Progenitor cell of endocrine pancreas (in vitro differentiated cells): ENCODE results near the gene SMC1A. TPM values are rescaled to one million over a fixed set of nuclear protein-coding genes. Genes with fewer than 3 reads are reported as not detected.
"Not testable (repeated sequence)": the region's sequence is repeated elsewhere in the genome, so short reads cannot be mapped to it uniquely, and the experiment has no call there.

Experiments
- DNase-seq: peaks from one replicate; pipeline ENCODE4 v3.0.0; 2021; ENCODE audit warnings: low spot score; ENCODE audit not compliant: unreplicated experiment
- H3K27ac Mint-ChIP-seq: 2 replicates; pipeline ENCODE4 v1.8.0; 2021; ENCODE audit warnings: mild to moderate bottlenecking, moderate library complexity, mixed read lengths
- H3K27me3 Mint-ChIP-seq: 2 replicates; pipeline ENCODE4 v1.8.0; 2021; ENCODE audit warnings: mixed read lengths
- H3K36me3 Mint-ChIP-seq: 2 replicates; pipeline ENCODE4 v1.8.0; 2022; ENCODE audit warnings: mixed read lengths; ENCODE audit not compliant: insufficient read depth
- H3K4me1 Mint-ChIP-seq: 2 replicates; pipeline ENCODE4 v1.8.0; 2021; ENCODE audit warnings: low read depth, mixed read lengths
- H3K4me3 Mint-ChIP-seq: 2 replicates; pipeline ENCODE4 v1.8.0; 2021; ENCODE audit warnings: low read depth, mild to moderate bottlenecking, moderate library complexity, mixed read lengths
- H3K9me3 Mint-ChIP-seq: 2 replicates; pipeline ENCODE4 v1.8.0; 2021; ENCODE audit warnings: low read depth, mixed read lengths
- long read RNA-seq: library from polyadenylated mRNA; unstranded; transcript quantifications from one replicate; pipeline ENCODE4 v2.0.0, GENCODE V29; 2020
- total RNA-seq: library from RNA; stranded (reverse); gene quantifications from 2 replicates; pipeline ENCODE4 v1.2.1, GENCODE V29; 2021
- TF ChIP-seq, protein P1 (sequence below): fragments of 200-600 bp; sonication (generic); IDR thresholded peaks from one replicate; pipeline ENCODE4 v1.5.0; 2021; ENCODE audit warnings: antibody characterized with exemption, mild to moderate bottlenecking; ENCODE audit not compliant: unreplicated experiment

Gene SMC1A
- total RNA-seq, result 72.5 and 75.5 TPM in 2 replicates
- long read RNA-seq, full-length matches to known transcripts, result 2 of 407 reads
- long read RNA-seq, partial matches to known transcripts, result 370 of 407 reads
- long read RNA-seq, other reads (novel, unspliced or antisense), result 35 of 407 reads

DNA sequence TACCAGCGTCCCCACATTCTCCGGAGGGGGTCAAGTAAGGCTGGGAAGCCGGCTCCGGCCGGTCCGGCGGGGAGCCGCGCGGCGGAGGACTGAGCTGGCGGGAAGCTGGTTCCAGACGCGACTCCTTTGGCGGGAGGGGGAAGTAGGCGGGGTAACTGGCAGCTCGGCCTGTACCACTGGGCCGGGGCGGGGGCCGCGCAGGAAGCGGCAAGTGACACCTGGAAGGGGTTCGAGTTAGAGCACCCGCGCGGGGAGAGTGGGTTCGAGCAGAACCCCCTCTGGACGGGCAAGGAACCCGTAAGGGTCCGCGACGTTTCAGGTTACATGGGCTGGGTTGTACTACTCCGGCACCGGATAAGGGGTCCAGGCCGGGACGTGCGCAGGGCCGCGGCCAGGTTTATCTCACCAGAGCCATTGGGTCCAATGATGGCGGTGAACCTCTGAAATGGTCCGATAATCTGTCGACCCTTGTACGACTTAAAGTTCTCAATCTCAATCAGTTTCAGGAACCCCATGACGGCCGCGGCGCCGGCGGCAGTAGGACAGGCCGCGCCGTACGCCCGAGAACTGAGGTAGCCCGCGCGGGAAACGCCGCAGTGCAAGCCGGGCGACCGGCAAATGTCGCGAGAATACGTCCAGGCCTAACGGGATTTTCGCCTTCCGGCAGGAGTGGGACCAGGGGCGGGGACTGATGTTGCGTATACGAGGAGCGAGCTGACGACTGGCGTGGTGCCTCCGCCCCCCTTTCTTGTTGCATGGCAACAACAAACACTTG is at the start of gene SMC1A:
SMC1A (minus strand) TSS at position 569 of the 775 bp plus-strand sequence; CDS start at position 515, 54 bp downstream.
- Mint-ChIP-seq H3K4me1 (peaks cover 15% of the 10 kb centered on the region), H3K27me3 (no peaks in the 10 kb centered on the region), H3K36me3 (peaks cover 7% of the 10 kb centered on the region), H3K27ac (peak within 1 kb of the TSS; percentile 97), H3K9me3 (peaks cover 15% of the 10 kb centered on the region), H3K4me3 (peak within 1 kb of the TSS; percentile 94)
- DNase-seq, result peak; percentile 89
- TF ChIP-seq, protein P1, sequence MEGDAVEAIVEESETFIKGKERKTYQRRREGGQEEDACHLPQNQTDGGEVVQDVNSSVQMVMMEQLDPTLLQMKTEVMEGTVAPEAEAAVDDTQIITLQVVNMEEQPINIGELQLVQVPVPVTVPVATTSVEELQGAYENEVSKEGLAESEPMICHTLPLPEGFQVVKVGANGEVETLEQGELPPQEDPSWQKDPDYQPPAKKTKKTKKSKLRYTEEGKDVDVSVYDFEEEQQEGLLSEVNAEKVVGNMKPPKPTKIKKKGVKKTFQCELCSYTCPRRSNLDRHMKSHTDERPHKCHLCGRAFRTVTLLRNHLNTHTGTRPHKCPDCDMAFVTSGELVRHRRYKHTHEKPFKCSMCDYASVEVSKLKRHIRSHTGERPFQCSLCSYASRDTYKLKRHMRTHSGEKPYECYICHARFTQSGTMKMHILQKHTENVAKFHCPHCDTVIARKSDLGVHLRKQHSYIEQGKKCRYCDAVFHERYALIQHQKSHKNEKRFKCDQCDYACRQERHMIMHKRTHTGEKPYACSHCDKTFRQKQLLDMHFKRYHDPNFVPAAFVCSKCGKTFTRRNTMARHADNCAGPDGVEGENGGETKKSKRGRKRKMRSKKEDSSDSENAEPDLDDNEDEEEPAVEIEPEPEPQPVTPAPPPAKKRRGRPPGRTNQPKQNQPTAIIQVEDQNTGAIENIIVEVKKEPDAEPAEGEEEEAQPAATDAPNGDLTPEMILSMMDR, result no peak

DNA sequence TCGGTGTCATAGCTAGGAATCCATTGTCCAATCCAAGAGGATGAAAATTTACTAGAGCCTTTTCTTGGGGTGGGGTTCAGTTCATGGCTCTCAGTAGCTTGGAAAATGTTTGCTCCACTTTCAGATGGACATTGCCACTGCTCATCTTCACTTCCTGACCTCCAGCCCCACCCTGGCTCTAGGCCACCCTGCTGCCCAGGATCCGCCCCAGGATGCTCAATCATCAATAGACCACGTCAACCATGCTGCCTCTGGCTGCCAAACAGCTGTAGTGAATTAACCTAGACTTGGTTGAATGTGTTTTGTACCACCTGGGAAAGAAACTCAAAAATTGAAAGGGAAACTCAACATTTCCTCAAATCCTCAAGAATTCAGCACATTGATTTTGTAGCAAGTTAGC is 48.9 kb upstream of the SMC1A start:
- TF ChIP-seq, protein P1, result no peak
- Mint-ChIP-seq H3K4me3 (no peak overlapping the region), H3K27me3 (no peaks in the 10 kb centered on the region), H3K4me1 (no peaks in the 10 kb centered on the region), H3K27ac (no peak overlapping the region), H3K36me3 (no peaks in the 10 kb centered on the region), H3K9me3 (peaks cover 12% of the 10 kb centered on the region)
- DNase-seq, result no peak

DNA sequence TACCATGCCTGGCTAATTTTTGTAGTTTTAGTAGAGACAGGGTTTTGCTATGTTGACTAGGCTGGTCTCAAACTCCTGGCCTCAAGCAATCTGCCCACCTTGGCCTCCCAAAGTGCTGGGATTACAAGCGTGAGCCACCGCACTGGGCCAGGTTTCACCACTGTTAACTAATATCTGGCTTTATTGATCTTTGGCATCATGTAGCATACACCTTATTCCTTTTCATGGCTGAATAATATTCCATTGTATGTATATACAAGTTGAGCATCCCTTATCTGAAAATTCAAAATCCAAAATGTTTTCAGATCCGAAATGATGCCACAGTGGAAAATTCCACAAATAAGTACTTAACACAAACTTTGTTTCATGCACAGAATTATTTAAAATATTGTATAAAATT is 46.2 kb upstream of the SMC1A start:
- not testable (repeated sequence) for DNase-seq, H3K36me3 Mint-ChIP-seq, H3K4me3 Mint-ChIP-seq, H3K27me3 Mint-ChIP-seq, H3K4me1 Mint-ChIP-seq, H3K27ac Mint-ChIP-seq, H3K9me3 Mint-ChIP-seq

DNA sequence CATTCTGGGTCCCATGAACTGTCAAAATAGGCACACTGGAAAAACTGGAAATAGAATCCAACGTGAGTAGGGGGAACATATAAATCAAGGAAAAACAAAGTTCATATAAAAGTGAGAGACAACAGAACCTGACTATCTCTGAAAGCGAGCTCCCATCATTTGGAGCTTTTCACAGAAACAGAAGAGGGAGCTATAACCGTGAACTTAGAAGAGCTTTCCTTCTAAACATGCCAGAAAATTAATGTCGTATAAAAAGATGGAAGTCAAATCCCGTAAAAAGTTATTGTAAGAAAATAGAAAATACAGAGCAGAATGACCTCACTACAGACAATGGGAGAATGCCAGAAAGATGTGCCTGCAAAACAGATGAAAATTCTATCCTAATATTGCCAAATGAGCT is 35.6 kb upstream of the SMC1A start:
- TF ChIP-seq, protein P1, result no peak
- Mint-ChIP-seq H3K9me3 (peaks cover 11% of the 10 kb centered on the region), H3K4me1 (no peaks in the 10 kb centered on the region), H3K4me3 (no peak overlapping the region), H3K27ac (no peak overlapping the region), H3K27me3 (peaks cover under 1% of the 10 kb centered on the region), H3K36me3 (peaks cover under 1% of the 10 kb centered on the region)
- DNase-seq, result no peak

DNA sequence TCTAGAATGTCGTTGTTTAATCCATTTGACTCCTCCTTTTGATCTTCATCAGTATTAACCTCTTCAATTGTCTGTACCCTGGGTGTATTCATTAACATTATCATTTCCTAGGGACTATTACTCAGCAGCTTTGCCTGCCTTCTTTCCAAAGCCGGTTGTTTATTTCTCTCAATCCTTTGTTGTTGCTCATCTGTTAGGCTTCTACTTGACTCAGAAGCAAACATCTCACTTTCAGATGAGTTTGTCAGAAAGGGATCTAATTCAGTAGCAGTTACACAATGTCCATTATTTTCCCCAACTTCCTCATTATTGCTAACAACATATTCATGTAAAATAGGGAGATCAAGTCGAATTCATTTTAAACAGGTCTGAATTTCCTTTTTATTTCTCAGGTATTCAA is 33.8 kb upstream of the SMC1A start:
- no peak overlapping the region for H3K4me3 Mint-ChIP-seq
- H3K4me1 Mint-ChIP-seq, result no peaks in the 10 kb centered on the region
- peaks cover 13% of the 10 kb centered on the region for H3K9me3 Mint-ChIP-seq
- H3K27ac Mint-ChIP-seq, result no peak overlapping the region
- TF ChIP-seq, protein P1, result no peak
- no peaks in the 10 kb centered on the region for H3K27me3 Mint-ChIP-seq
- DNase-seq, result no peak
- H3K36me3 Mint-ChIP-seq, result no peaks in the 10 kb centered on the region

DNA sequence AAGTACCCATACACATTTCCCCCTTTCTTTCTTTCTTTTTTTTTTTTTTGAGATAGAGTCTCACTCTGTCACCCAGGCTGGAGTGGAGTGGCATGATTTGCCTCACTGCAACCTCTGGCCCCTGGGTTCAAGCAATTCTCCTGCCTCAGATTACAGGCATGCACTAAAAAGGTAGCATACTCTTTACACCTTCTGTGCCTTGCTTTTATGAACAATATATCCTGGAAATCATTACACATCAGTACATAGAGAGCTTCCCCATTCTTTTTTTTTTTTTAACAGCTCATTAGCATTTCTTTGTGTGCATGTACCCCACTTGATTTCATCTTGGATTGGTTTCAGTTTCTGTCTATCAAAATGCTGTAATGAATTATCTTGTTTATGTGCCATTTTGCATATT is 30.4 kb upstream of the SMC1A start:
- Mint-ChIP-seq H3K27me3 (no peaks in the 10 kb centered on the region), H3K4me3 (no peak overlapping the region), H3K36me3 (peaks cover 2% of the 10 kb centered on the region), H3K27ac (no peak overlapping the region), H3K4me1 (no peaks in the 10 kb centered on the region), H3K9me3 (peaks cover 19% of the 10 kb centered on the region)
- TF ChIP-seq, protein P1, result no peak
- no peak for DNase-seq
